ENCODE results near the gene ATP5F1E.
A peak's percentile ranks its signal among the peaks of the same experiment; 100 is the strongest.
"Not testable (repeated sequence)": the region's sequence is repeated elsewhere in the genome, so short reads cannot be mapped to it uniquely, and the experiment has no call there.

Gene ATP5F1E

DNA sequence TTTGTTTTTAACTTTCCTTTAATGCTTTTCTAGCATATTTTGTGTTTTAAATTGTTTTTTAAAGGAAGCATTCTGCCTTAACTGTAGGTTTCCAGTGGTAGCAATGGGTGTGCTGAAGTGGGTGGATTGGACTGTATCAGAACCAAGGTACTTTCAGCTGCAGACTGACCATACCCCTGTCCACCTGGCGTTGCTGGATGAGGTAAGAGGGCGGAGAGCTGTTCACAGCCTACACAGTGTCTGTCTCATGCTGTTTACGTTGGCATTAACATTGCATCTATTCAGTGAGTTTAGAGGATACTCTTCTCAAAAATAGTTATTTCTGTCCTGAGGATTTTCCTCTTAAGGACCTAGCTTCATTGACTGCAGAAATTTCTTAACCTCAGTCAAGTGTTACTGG, 39.2 kb downstream of the ATP5F1E start:
- DNase-seq (ENCODE audit: low spot score) (no peak), FAIRE-seq (no peak)

- no peak for DNase-seq (ENCODE audit: low spot score)
- no peak for FAIRE-seq
Observed at GRCh38 chr20:58991715-58992114, 40.4 kb downstream of the ATP5F1E start.

DNA sequence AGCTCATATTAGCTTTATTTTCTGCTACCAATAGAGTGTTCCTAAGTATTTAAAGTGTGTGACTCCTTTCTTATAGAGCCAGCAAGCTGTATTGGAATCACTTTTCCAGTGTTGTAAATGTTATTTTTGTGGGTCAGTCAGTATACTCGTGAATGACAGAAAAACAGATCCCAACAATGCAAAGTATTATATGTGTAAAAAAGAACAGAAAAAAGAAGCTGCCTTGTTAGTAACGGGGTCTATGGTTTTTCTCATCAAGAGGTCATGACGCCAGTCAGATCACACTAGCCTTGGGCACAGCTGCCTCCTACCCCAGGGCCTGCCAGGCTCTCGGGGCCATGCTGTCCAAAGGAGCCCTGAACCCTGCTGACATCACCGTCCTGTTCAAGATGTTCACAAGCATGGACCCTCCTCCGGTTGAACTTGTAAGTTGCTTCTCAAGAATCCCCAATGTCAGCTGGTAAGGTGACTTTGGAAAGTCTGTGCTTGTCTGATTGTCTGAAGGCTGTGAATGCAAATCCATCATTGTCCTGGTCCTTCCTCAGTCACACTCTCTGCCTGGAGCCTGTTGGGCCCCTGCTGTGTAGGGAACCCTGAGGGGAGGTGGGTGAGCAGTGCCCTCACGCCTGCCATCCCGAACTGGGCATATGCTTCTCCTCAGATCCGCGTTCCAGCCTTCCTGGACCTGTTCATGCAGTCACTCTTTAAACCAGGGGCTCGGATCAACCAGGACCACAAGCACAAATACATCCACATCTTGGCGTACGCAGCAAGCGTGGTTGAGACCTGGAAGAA, 41.3 kb downstream of the ATP5F1E start:
- no peak for FAIRE-seq

GRCh38 chr20:58989196-58989595, 42.9 kb downstream of the ATP5F1E start:
- FAIRE-seq (no peak), DNase-seq (ENCODE audit: low spot score) (no peak)

More for the DNA sequence above, 41.3 kb downstream of the ATP5F1E start:
- DNase-seq (ENCODE audit: low spot score), result no peak

DNA sequence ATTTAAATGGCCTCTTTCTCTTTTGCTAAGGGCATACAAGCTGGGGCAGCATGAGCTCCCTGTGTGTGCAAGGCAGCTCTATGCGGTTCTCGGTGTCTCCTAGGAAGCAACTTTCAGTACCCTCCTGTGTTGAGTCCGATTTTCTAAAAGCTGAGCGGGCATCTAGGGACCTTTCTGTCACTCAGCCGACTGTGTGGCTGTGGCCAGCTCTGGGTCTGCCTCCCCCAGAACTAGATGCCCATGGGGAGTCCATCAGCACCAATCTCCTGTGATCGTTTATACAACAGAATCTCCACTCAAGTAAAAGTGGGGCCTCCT, 43.6 kb downstream of the ATP5F1E start:
- FAIRE-seq (no peak), DNase-seq (ENCODE audit: low spot score) (no peak)

DNA sequence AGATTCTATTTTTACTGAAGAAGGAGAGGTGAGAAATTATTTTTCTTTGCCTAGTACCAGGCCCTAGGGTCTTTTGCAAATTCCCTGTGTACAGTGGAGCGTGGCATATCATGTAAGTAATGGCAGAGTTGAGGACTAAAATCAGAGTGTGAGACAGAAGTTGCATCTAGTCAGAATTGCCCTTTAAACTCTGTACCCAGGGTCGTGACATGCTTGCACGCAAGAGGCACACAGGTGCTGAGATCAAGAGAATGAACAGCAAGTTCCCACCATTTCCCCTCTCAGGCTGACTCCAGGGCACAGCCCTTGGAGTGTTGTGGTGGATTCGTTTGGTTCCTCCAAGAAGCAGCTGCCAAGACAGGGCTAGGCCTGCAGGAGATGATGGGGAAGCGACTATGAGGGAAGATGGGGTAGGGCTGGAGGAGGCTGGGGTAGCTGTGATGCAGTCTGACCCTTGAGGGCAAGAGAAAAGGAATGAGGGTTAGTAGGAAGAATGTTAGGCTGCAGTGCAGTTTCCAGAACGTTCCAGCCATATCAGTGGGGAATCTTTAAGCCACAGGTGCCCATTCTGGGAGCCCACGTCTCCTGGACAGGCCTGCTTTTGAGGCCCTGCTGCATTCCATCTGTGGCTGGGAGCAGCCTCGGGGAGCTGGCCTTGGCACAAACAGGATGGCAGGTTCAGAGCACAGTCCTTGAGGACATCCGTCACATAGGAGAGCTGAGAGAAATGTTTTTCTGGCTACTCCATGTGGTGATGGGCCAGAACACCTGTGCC, 44.2 kb downstream of the ATP5F1E start:
- FAIRE-seq, result no peak
- DNase-seq (ENCODE audit: low spot score), result no peak

- no peak for FAIRE-seq
- no peak for DNase-seq (ENCODE audit: low spot score)
Observed at GRCh38 chr20:58986968-58987517, 45.1 kb downstream of the ATP5F1E start.

DNA sequence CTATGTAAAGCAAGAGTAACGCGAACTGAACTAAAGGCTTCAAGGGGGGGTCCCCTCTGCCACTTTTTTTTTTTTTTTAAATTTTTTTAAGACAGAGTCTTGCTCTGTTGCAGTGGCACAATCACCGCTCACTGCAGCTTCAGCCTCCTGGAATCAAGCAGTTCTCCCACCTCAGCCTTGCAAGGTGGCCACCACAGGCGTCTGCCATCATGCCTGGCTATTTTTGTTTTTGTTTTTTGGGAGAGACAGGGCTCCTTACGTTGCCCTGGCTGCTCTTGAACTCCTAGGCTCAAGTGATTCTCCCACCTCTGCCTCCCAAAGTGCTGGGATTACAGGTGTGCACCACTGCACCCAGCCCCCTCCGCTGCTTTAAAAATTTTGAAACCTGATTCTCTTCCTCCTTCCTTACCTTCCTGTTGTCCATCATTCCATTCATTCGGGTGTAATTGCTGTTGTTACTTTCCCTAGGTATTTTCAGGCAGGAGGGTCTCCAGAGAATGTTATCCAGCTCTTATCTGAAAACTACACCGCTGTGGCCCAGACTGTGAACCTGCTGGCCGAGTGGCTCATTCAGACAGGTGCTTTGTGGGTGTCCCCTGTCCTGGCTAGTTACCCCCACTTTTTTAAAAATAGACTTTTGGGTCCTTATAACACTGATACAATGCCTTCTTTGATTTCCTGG, 45.7 kb downstream of the ATP5F1E start:
- no peak for FAIRE-seq
- DNase-seq (ENCODE audit: low spot score), result no peak

- FAIRE-seq (no peak), DNase-seq (ENCODE audit: low spot score) (no peak)
Observed at GRCh38 chr20:58985656-58986055, 46.5 kb downstream of the ATP5F1E start.

- DNase-seq (ENCODE audit: low spot score) (no peak), FAIRE-seq (no peak)
Observed at GRCh38 chr20:58984691-58985090, 47.4 kb downstream of the ATP5F1E start.

- not testable (repeated sequence) for FAIRE-seq; DNase-seq (ENCODE audit: low spot score)
Observed at GRCh38 chr20:58983115-58983468, 49.0 kb downstream of the ATP5F1E start.

DNA sequence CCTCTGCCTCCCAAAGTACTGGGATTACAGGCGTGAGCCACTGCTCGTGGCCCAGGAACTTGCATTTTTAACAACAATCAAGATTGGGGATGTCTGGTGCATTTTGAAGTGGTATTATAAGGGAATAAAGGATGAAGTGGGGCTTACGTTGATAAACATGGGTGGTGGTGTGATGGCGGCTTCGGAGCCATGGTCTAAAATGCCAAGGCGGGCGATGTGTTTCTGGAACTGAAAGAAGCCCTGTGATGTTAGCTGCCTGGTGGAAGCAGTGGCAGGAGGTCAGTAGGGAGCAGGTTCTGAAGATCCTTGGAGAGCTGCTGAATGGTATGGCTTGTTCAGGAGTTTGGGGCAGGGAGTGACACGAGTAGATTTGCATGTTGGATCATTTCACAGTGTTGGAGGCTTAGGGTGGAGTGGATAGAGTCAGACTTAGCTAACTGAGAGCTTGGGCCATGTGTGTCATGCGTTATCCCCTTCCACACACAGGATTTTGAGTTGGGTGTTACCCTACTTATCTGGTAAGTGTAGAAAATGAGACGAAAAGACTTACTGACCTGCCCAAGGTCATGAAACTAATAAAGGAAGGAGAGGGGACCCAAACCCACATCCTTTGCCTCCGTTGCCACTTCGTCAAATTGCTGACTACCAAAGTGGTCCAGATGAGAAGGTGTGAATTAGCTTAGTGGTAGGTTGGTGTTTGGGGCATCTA, 49.6 kb downstream of the ATP5F1E start:
- no peak for DNase-seq (ENCODE audit: low spot score)
- no peak for FAIRE-seq

- DNase-seq (ENCODE audit: low spot score) (peak; percentile 48), FAIRE-seq (no peak)
Observed at GRCh38 chr20:58981628-58982364, 50.3 kb downstream of the ATP5F1E start.

- DNase-seq (ENCODE audit: low spot score) (peak; percentile 100), FAIRE-seq (peak; percentile 44)
Observed at GRCh38 chr20:58980711-58981627, 51.2 kb downstream of the ATP5F1E start, which contains the start of gene NELFCD. NELFCD (plus strand) TSS chr20:58981256; CDS start chr20:58981310, 54 bp downstream.

DNA sequence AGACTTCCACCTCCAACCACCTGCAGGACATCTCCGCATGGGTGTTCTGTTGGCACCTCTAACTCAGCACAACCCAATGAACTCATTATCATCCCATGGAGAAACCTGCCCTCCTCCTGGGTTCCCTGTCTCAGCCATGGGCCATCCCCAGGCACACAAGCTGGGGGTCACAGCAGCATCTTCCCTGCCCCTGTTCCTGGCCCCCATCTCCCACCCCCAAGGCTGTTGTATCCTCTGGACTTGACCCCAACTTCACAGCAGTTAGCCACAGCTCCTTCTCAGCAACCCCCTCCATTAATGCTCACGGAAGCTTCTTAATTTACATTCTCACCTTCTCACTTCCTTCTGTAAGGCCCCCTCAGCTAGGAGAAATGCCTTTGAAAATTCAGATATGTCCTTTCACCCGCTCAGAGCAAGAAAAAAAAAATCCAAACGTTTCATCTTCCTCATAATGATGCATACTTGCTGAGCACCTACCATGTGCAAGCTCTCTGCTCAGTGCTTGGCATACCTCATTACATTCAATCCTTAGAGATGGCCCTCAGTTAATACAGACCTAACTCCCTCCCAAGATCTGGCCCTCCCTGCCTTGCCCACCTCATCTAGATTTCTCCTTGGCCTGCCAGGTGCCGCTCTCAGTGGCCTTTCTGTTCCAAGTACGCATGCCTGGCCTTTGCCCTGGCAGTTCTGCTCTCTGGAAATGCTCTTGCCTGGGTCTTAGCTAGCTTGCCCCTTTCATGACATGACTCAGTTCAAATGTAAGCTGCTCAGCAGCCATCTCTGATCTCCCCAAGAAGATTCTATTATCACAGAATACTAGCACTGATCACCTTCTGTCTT, 53.6 kb downstream of the ATP5F1E start:
- DNase-seq (ENCODE audit: low spot score) (no peak), FAIRE-seq (no peak)

- no peak for FAIRE-seq
- DNase-seq (ENCODE audit: low spot score), result no peak
Observed at GRCh38 chr20:58976061-58976730, 55.9 kb downstream of the ATP5F1E start.

Measured in urothelium cell line (cell line).